ENCODE data around the gene CYP27A1.

DNA sequence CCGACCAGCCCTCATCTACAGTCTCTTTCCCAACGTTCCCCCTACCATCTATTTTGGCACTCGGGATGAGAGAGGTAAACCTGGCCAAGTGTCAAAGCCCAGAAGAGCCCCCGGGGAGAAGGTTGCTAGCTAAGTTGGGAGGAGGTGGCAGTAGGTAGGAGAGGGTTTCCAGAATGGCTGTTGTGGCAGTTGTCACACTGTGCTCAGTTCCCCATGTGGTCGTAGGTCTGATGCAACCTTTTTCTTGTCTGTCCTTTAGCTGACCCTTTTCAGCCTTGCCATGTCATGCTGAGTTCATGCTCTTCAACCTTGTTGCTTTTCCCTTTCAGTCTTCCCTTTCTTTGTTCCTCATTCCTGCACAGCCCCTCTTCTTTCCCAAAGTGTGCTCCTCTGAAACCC lies 36.8 kb upstream of the CYP27A1 start:
- TF ChIP-seq SP1 (IDR thresholded peaks at IDR 0.05) (no peak), TARDBP (IDR thresholded peaks at IDR 0.05) (no peak), FOXA1 (IDR thresholded peaks at IDR 0.05) (no peak), SUZ12 (IDR thresholded peaks at IDR 0.05) (no peak), HDGF (IDR thresholded peaks at IDR 0.05; ENCODE audit: borderline replicate concordance) (no peak), FOXM1 (IDR thresholded peaks at IDR 0.05; ENCODE audit: borderline replicate concordance) (no peak)

Data from HEK293T (cell line).